DOHH2 (cell line): Measurements from ENCODE around the gene CA5A.
"Not testable (repeated sequence)": the region's sequence is repeated elsewhere in the genome, so short reads cannot be mapped to it uniquely, and the experiment has no call there.

Source experiments
- H3F3A ChIP-seq: fragments of 200-600 bp; sonication (generic), shearing (Covaris generic); 2 replicates; pipeline ENCODE4 v1.6.0; 2016; ENCODE audit warnings: antibody characterized with exemption, mild to moderate bottlenecking; ENCODE audit not compliant: control insufficient read depth, insufficient read depth
- H3K27ac ChIP-seq: fragments of 200-600 bp; sonication (generic); 2 replicates; pipeline ENCODE4 v1.5.1; 2014; ENCODE audit warnings: low read depth, mild to moderate bottlenecking, low read length, moderate library complexity
- H3K27me3 ChIP-seq: fragments of 200-600 bp; sonication (generic); 2 replicates; pipeline ENCODE4 v1.6.1; 2014; ENCODE audit warnings: mild to moderate bottlenecking, low read length, mixed read lengths; ENCODE audit not compliant: control insufficient read depth
- H3K36me3 ChIP-seq: fragments of 200-600 bp; sonication (generic); 2 replicates; pipeline ENCODE4 v1.6.1; 2014; ENCODE audit warnings: mild to moderate bottlenecking, low read length, moderate library complexity, mixed read lengths; ENCODE audit not compliant: control insufficient read depth
- H3K4me1 ChIP-seq: fragments of 200-600 bp; sonication (generic); 2 replicates; pipeline ENCODE4 v1.6.1; 2014; ENCODE audit warnings: mild to moderate bottlenecking, low read length, mixed read lengths; ENCODE audit not compliant: control insufficient read depth
- H3K4me2 ChIP-seq: fragments of 200-600 bp; sonication (generic); 2 replicates; pipeline ENCODE4 v1.6.0; 2014; ENCODE audit warnings: mild to moderate bottlenecking, low read length, moderate library complexity
- H3K4me3 ChIP-seq: fragments of 200-600 bp; sonication (generic); 2 replicates; pipeline ENCODE4 v1.5.1; 2014; ENCODE audit warnings: mild to moderate bottlenecking, low read length, mixed read lengths
- H3K79me2 ChIP-seq: fragments of 200-600 bp; sonication (generic); 2 replicates; pipeline ENCODE4 v1.6.1; 2014; ENCODE audit warnings: mild to moderate bottlenecking, low read length, mixed read lengths; ENCODE audit not compliant: control insufficient read depth
- H3K9me2 ChIP-seq: fragments of 200-600 bp; sonication (generic); replicated peaks from 2 replicates; pipeline ENCODE4 v1.6.1; 2014; ENCODE audit warnings: mild to moderate bottlenecking, low read length, mixed read lengths; ENCODE audit not compliant: control insufficient read depth
- H3K9me3 ChIP-seq: fragments of 200-600 bp; sonication (generic); 2 replicates; pipeline ENCODE4 v1.6.1; 2014; ENCODE audit warnings: antibody characterized with exemption, low read length, mixed read lengths; ENCODE audit not compliant: control insufficient read depth, insufficient read depth
- H4K20me1 ChIP-seq: fragments of 200-600 bp; sonication (generic); 2 replicates; pipeline ENCODE4 v1.6.0; 2014; ENCODE audit warnings: low read depth, mild to moderate bottlenecking, antibody characterized with exemption, low read length, moderate library complexity; ENCODE audit not compliant: control insufficient read depth, insufficient read depth
- CTCF ChIP-seq: fragments of 200-600 bp; sonication (generic); IDR thresholded peaks from one replicate; pipeline ENCODE4 v1.5.1; 2014; ENCODE audit warnings: antibody characterized with exemption, mild to moderate bottlenecking, low read depth, low read length; ENCODE audit not compliant: poor library complexity, severe bottlenecking
- EZH2phosphoT487 ChIP-seq: fragments of 200-600 bp; sonication (generic); IDR thresholded peaks from 2 replicates; pipeline ENCODE4 v1.6.1; 2017; ENCODE audit warnings: borderline replicate concordance, mild to moderate bottlenecking, antibody characterized with exemption, low read length, moderate library complexity, mixed read lengths

The CA5A gene

GRCh38 chr16:87869061-87869878 is 67.1 kb downstream of the CA5A start, which contains the start of gene SLC7A5:
SLC7A5 (minus strand) TSS chr16:87869507; CDS start chr16:87869422, 85 bp downstream.
- H3K4me2 ChIP-seq: peak within 1 kb of the TSS; percentile 95
- H3K79me2 ChIP-seq: peaks cover 50% of the 10 kb centered on the region
- H3K4me3 ChIP-seq: peak within 1 kb of the TSS; percentile 96
- H4K20me1 ChIP-seq: peaks cover 15% of the 10 kb centered on the region
- not testable (repeated sequence) for H3K27me3 ChIP-seq, H3F3A ChIP-seq, H3K9me3 ChIP-seq, H3K9me2 ChIP-seq
- peaks cover 49% of the 10 kb centered on the region for H3K4me1 ChIP-seq
- peaks cover 45% of the 10 kb centered on the region for H3K36me3 ChIP-seq
- peak within 1 kb of the TSS; percentile 41 for H3K27ac ChIP-seq

DNA sequence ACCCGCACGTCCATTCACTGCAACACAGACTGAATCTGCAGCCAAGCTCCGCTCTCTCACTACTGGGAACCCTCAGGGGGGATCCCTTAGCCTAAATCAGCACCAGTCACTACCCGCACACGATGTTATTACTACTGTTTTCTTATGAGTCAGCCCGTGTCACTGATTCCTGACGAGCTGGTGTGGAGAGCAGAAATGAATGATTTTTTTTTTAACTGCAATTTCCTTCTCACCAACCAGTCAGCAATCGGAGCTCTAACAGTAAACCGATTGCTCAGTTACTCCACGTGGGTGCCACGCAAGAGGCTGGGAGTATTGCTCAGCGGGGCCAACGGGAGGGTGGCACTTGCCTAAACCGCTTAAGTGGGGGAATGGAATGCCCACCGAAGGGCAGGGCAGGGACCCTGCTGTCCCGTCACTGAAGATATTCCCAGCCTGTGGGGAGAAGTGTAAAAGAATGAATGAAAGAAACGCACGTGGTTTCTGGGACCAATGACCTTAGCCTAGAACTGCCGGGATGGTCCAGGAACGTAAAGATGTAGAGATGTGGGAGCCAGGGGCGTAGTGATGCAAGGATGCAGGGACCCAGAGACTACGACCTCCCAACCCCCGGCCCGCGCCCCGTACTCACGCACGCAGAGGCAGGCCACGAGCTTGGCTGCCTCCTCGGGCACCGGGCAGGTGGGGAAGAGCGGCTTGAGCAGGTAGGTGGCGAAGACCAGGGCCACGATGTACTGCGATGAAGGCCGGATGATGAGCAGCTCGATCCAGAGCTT is 67.9 kb downstream of the CA5A start:
- H3K9me2 ChIP-seq, H3K27me3 ChIP-seq, H3F3A ChIP-seq, H3K9me3 ChIP-seq: not testable (repeated sequence)
- Histone ChIP-seq H3K4me1 (peaks cover 52% of the 10 kb centered on the region), H3K4me3 (peak overlapping the region; percentile 96), H3K27ac (peak overlapping the region; percentile 41), H4K20me1 (peaks cover 15% of the 10 kb centered on the region), H3K79me2 (peaks cover 58% of the 10 kb centered on the region), H3K36me3 (peaks cover 49% of the 10 kb centered on the region), H3K4me2 (peak overlapping the region; percentile 95)

GRCh38 chr16:87865902-87866555 is 70.3 kb downstream of the CA5A start:
- peaks cover 73% of the 10 kb centered on the region for H3K36me3 ChIP-seq
- peaks cover 21% of the 10 kb centered on the region for H4K20me1 ChIP-seq
- peaks cover 83% of the 10 kb centered on the region for H3K79me2 ChIP-seq
- H3F3A ChIP-seq, H3K27ac ChIP-seq, H3K9me2 ChIP-seq, H3K27me3 ChIP-seq, H3K9me3 ChIP-seq: not testable (repeated sequence)
- peak overlapping the region; percentile 95 for H3K4me2 ChIP-seq
- H3K4me1 ChIP-seq: peaks cover 66% of the 10 kb centered on the region
- H3K4me3 ChIP-seq: peak overlapping the region; percentile 96

DNA sequence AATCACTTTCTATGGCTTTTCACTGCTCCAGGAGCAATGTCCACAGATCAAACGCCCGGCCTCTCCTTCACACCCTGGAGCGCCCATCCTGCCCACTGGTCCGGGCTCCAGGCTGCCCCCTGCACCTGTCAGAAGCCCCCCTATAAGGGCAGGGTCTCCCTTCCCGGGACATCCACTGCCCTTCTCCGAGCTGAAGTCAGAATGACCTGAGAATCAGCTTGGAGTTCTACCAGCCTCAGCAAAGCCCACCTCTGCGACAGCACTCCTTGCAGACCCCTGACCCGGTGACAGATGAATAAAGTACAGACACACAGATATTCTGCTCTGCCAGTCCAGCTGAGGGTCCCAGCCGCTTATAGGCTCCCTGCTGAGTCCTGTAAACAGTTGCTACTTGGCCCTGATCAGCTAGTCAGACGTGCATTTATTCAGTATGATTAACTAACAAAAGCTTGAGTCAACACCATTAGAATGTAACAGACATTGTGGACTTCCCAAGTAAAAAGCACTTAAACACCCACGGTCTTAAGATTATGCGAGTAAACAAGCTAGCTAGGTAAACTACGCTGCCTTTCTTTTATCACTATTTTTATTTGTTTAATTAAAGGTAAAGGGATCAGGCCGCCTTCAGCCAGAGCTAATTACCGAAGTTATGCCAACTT is 71.9 kb downstream of the CA5A start:
- H3K4me3 ChIP-seq: peak overlapping the region; percentile 30; the same call in 1 of the 2 replicates
- H3K9me2 ChIP-seq: no peaks in the 10 kb centered on the region
- H3K4me1 ChIP-seq: peaks cover 63% of the 10 kb centered on the region
- no peaks in the 10 kb centered on the region for H3K27me3 ChIP-seq
- TF ChIP-seq EZH2phosphoT487 (no peak), CTCF (no peak)
- no peak overlapping the region for H3K27ac ChIP-seq
- H3K4me2 ChIP-seq: peak overlapping the region; percentile 54
- H3F3A ChIP-seq: no peaks in the 10 kb centered on the region
- H3K79me2 ChIP-seq: peaks cover 98% of the 10 kb centered on the region
- peaks cover 82% of the 10 kb centered on the region for H3K36me3 ChIP-seq
- H3K9me3 ChIP-seq: no peaks in the 10 kb centered on the region
- H4K20me1 ChIP-seq: peaks cover 25% of the 10 kb centered on the region

GRCh38 chr16:87863327-87863635 is 73.0 kb downstream of the CA5A start:
- Histone ChIP-seq H3K4me2 (peak overlapping the region; percentile 12; the same call in 1 of the 2 replicates), H3K79me2 (peaks cover 100% of the 10 kb centered on the region), H3K36me3 (peaks cover 84% of the 10 kb centered on the region), H3K4me1 (peaks cover 72% of the 10 kb centered on the region), H4K20me1 (peaks cover 30% of the 10 kb centered on the region)
- H3K27ac ChIP-seq, H3K4me3 ChIP-seq, H3K9me3 ChIP-seq, H3F3A ChIP-seq, H3K27me3 ChIP-seq, H3K9me2 ChIP-seq: not testable (repeated sequence)

DNA sequence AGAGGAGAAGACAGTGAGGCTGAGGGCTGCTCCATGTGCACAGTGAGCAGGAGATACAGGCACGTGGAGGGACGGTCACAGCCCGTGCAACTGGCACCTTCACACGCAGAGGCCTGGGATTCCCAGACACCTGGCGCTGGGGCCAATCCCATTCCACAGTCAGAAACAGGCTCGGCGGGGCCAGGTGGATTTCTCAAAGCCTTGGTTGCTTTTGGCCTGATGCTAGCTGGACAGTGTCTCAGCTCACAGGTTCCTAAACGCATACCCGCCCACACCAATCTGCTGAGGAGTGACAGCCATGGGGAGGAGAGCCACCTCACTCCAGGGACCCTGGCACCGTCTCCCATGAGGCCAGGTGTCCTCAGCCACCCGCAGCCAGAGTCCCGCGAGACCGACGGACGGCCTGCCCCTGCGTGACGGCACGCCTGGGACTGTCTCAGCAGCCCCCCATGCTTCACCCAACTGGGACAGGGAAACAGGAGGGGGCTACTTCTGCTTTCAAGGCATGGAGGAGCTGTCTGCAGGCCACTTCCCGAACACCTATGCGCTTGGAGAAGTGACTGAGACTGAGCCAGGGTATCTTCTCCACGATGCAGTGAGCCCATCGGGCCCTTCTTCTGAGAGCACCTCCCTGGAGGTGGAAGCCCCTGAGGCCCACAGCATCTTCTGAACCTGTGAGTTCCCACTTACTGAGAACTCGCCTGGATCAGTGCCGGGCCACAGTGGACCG is 73.6 kb downstream of the CA5A start:
- peak overlapping the region; percentile 12; the same call in 1 of the 2 replicates for H3K4me2 ChIP-seq
- not testable (repeated sequence) for H3F3A ChIP-seq, H3K9me3 ChIP-seq, H3K4me3 ChIP-seq, H3K27ac ChIP-seq, H3K27me3 ChIP-seq, H3K9me2 ChIP-seq
- peaks cover 84% of the 10 kb centered on the region for H3K36me3 ChIP-seq
- H3K4me1 ChIP-seq: peaks cover 77% of the 10 kb centered on the region
- peaks cover 100% of the 10 kb centered on the region for H3K79me2 ChIP-seq
- H4K20me1 ChIP-seq: peaks cover 33% of the 10 kb centered on the region
